HG03457 (cell line): ENCODE measurements around the gene ART1.

Experiments used
- ATAC-seq: cut with Tn5 transposase; IDR thresholded peaks from one replicate; pipeline ENCODE4 v1.9.1; 2021; ENCODE audit warnings: moderate number of reproducible peaks; ENCODE audit not compliant: unreplicated experiment

The ART1 gene

DNA sequence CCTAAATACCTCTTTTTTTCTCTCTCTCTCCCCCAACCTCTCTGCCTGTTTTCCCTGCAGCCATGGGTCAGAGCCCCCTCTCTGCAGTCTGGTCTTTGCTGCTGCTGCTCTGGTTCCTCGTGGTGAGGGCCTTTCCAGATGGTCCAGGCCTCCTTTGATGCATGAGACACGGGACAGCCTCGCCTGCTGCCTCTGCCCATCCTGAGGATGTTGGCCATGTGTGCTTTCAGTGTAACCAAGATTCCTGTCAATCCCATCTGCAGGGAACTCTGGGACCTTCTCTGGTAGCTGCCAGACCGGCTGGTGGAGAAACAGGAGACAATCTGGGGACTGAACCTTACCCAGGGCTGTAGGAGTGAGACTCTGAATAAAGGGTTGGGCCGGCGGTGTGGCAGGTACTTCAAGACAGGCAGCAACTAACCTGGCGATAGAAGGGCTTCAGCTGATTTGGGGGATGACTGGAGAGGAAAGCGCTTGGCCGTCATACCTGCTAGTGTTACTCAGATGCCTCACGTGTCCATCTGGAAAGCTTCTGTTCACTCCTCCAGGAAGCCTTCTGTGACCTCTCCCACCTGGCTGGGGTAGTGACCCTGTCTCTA, 19.2 kb downstream of the ART1 start:
- no peak for ATAC-seq

DNA sequence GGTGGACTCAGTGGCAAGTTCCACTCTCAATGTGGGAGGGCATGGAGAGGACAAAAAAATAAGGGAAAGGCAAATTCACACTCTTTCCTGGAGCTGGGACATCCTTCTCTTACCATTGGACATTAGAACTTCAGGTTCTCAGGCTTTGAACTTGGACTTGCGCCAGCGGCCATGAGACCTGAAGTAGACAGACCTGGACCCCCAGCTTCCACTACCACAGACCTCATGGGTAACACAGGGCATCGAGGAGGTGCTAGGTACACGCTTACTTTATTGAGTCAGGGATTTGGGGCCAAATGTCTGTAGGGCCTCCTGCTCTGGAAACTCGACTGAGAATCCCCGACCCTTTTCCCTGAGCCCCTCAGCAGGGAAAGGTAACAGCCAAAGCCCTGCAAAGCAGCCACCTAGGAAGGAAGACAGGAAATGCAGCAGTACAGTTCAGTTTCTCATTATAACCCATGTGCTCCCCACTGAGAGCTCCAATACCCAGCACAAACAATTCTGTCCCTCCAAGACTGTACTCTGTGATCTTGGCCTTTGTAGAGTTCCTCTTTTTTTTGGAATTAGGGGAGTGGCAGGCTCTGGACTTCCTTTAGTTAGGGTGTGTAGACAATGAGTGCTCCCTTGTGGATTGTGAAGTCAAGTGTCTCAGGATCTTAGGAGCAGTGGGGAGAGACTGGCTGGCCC, 20.6 kb downstream of the ART1 start:
- ATAC-seq, result no peak

GRCh38 chr11:3666023-3666530, 21.1 kb downstream of the ART1 start:
- no peak for ATAC-seq

DNA sequence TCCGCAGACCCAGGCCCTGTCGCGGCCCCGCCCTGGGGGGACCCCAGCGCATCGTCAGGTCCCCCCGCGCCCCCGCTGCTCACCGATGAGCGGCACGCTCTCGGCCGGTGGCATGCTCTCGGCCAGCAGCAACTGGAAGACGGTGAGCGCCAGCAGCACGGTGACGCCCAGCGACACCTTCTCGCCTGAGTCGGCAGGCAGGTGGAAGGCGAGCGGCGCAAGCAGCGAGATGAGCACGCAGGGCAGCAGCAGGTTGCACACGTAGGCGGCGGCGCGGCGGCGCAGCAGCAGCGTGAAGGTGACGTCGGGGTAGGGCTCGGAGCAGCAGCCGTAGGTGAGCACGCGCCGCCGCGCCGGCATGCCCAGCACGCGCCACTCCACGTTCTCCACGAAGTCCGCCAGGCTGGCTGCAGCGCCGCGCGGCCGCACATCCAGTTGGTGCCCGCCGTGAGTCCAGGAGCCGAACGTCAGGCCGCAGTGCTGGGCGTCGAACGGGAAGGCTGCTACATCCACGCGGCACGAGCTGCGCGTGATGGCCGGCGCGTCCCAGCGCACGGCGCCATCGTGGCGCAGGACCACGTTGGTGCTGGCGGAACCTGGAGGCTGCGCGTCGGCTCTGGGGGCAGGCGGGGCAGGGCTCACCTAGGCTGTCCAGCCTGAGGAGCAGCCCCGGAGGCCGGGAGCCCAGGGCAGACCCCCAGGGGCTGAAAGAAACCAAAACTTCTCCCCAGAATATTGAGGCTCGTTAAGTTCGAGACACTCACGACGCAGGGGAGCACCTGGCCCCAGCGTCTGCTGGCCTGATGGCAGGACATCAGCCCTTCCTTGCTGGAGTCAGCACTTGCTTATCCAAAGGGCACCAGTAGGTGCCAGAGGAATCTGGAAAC, 22.5 kb downstream of the ART1 start:
- no peak for ATAC-seq

DNA sequence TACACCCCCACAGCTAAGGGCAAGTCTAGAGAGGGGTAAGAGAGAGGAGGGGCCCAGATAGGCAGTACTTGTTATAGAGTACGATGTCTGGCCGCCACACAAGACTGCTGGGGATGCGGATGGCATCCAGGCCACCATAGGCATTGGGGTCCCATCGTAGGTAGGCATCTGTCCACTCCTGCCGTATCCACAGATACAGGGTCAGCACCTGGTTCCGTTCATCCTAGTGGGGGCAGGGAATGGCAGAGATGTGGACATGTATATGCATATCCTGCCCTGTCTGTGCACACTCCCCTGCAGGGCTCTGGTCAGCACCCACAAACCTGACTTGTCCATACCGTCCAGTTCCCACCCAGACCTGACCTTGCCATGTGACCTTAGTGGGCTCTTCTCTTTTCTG, 24.2 kb downstream of the ART1 start:
- ATAC-seq, result no peak

DNA sequence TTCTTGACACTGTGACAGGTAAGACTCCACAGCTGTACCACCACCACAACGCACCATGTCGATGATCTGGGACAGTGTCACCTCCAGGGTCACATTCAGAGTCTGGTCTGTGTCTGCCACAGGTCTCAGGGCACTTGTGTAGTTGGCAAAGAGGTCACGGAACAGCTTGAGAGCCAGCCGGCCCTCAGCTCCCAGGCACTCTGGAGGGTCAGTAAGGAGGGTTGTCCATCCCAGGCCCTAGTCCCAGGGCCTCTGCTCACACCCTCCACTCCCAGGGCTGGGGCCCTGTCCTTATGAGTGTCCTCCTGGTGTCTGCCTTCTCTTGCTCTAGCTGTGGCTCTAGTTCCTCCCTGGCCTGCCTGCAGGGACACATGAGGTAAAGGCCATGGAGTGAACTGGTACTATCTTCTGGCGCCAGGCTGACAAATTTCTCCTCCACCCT, 24.8 kb downstream of the ART1 start:
- no peak for ATAC-seq

DNA sequence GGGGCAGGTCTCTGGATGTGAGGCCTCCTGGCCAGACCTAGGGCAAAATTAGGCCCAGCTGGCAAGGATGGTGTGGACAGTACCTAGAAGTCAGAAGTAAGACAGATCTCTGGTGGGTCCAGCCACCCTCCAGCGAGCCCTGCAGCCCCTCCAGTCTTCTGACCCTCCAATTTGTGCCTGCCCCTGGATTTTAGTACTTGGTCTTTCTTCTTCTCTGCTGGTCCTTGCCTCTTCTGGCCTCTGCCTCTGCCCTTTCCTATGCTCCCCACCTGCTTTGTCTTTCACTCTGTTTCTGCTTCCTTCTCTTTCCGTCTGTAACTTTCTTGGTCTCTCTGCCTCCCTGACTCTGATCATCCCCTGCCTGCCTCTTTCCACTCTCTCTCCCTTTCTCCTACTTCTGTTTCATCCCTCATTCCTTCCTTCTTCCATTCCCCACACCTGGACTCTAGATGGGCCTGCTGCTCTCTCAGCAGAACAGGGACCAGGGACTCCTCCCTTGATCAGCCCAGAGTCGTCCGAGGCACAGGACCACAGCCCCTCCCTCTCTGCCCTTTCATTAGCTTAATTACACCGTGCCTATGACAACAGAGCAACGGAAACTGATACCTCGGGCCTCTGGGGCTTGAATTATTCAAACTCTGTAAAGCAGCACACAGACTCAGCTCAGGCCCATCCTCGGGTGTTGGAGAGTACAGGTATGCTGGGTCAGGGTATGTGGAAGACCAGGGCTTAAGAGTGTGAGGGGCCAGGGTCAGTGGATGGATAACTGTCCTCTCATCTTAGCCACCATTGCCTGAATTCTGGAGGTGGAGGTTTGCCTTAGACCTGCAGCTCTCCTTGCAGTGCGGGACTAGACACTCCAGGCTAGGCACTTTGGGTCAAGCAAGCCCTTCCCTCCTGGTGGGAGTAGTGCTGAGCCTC, 26.7 kb downstream of the ART1 start, which contains the start of gene CHRNA10:
TSS of gene CHRNA10 (minus strand) at position 51 of the 921 bp plus-strand sequence. CDS start 72 bp downstream, outside the sequence.
- no peak for ATAC-seq

- ATAC-seq, result no peak
These were observed 29.3 kb downstream of the ART1 start for GRCh38 chr11:3674189-3674588.

DNA sequence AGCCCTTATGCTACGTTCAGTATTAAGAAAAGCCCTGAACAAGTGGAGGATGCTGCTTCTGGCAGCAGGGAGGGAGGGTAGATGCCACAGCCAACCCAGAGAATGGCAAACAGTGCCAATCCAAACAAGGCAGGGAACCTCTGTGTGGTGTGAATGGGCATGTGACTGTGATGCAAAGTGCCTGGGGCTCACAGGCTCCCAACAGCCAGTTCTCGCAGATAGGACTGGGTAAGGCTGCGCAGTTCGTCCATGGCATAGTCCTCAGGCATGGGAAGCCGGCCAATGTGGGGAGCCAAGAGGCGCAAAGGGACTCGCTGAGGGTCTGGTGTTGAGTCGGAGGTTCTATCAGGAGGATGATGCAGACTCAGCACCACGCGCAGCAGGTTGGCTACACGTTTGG, 31.0 kb downstream of the ART1 start:
- ATAC-seq, result no peak

DNA sequence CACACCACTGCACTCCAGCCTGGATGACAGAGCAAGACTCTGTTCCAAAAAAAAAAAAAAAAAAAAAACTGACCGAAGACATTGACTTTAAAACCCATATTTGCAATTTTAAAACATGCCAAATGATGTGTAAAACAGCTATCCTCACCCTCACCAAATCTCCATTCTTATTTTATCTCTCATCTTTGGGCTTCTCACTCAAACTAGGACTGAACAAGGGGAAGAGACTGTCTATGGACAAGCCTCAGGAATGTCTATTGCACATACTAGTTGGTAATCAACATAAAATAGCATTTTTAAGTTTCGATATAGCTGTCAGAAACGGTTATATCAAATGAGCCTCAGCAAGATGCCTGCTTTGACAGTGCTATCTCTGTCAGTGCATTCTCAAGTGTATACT, 34.1 kb downstream of the ART1 start:
- no peak for ATAC-seq

- ATAC-seq, result no peak
These were observed 38.1 kb downstream of the ART1 start for GRCh38 chr11:3683039-3683438.

GRCh38 chr11:3684129-3684818, 39.3 kb downstream of the ART1 start:
- no peak for ATAC-seq

GRCh38 chr11:3684819-3685172, 39.9 kb downstream of the ART1 start:
- ATAC-seq, result no peak

GRCh38 chr11:3685923-3686322, 41.0 kb downstream of the ART1 start:
- ATAC-seq, result no peak

DNA sequence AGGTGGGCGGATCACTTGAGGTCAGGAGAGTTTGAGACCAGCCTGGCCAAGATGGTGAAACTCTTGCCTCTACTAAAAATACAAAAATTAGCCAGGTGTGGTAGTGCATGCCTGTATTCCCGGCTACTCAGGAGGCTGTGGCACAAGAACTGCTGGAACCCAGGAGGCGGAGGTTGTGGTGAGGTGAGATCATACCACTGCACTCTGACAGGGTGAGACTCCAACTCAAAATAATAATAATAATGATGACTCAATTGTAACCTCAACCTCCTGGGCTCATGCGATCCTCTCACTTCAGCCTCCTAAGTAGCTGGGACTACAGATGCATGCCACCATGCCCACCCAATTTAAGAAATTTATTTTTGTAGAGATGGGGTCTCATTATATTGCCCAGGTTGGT, 41.8 kb downstream of the ART1 start:
- no peak for ATAC-seq

GRCh38 chr11:3700410-3700809, 55.5 kb downstream of the ART1 start:
- no peak for ATAC-seq

DNA sequence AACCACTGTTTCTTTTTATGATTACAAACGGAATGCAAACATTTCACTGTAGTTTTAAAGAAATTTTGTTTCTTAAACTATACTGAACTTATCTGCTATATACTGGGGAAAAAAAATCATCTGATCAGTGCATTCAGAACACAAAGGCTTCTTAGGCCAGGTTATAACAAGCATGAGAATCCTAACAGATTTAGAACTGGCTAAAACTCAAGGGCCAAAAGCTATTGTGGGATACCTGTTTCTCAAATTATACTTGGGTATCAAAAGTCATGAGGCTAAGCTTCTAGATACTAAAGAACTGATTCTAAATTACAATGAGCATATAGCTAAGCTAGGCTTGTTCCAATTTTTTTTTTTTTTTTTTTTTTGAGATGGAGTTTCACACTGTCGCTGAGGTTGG, 56.0 kb downstream of the ART1 start:
- no peak for ATAC-seq

DNA sequence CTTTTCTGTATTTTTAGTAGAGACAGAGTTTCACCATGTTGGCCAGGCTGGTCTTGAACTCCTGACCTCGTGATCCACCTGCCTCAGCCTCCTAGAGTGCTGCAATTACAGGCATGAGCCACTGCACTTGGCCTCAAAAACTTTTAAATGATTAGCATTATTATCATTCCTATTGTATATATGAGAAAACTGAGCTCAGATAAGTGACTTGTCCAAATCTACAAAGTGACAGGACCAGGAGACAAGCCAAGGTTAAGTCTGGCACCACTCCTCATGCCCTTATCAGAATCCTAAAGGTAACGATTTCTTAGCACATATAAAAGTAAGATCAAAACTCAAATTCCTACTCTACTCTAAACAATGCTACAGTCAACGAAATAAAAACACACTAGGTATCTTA, 58.5 kb downstream of the ART1 start:
- ATAC-seq, result no peak

DNA sequence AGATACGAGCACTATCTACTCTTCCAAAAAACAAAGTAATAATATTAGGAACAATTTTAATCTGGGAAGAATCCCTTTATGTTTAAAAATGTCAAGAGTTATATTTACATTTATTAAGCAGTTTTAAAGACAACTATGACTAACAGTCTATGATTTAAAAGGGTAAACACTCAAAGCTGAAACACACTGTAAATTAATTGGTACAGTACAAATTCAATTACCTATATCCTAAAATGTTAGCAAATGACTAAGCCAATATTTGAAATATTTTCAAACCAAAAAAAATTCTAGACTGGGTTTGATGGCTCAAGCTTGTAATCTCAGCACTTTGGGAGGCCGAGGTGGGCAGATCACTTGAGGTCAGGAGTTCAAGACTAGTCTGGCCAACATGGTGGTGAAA, 62.2 kb downstream of the ART1 start:
- no peak for ATAC-seq

GRCh38 chr11:3709977-3710376, 65.0 kb downstream of the ART1 start:
- ATAC-seq, result no peak
